Mesodermal cell (in vitro differentiated cells): Measurements from ENCODE around the gene ABCB8.
"Not testable (repeated sequence)": the region's sequence is repeated elsewhere in the genome, so short reads cannot be mapped to it uniquely, and the experiment has no call there.

Experiments used
- H3K27ac ChIP-seq: 2 replicates; pipeline ENCODE4 v1.7.0; 2013; ENCODE audit warnings: mild to moderate bottlenecking, low read depth, low read length, moderate library complexity; ENCODE audit not compliant: severe bottlenecking
- H3K36me3 ChIP-seq: 2 replicates; pipeline ENCODE4 v1.7.1; 2013; ENCODE audit warnings: mild to moderate bottlenecking, low read length, moderate library complexity; ENCODE audit not compliant: control insufficient read depth, insufficient read depth
- H3K4me1 ChIP-seq: one replicate; pipeline ENCODE4 v1.7.1; 2013; ENCODE audit warnings: mild to moderate bottlenecking, low read length; ENCODE audit not compliant: insufficient read depth, control insufficient read depth, poor library complexity, severe bottlenecking
- H3K4me3 ChIP-seq: 2 replicates; pipeline ENCODE4 v1.7.0; 2013; ENCODE audit warnings: low read length, control low read depth, mild to moderate bottlenecking; ENCODE audit not compliant: insufficient read depth, poor library complexity, severe bottlenecking; ENCODE audit errors: extremely low read depth
- H3K9me3 ChIP-seq: 2 replicates; pipeline ENCODE4 v1.7.1; 2013; ENCODE audit warnings: mild to moderate bottlenecking, low read length, moderate library complexity; ENCODE audit not compliant: control insufficient read depth
- WGBS, 2 experiments: methylation state at CpG; one replicate each; pipeline ENCODE4 v1.1.5; 2013; ENCODE audit warnings: missing lambda C conversion rate in 2 of 2; ENCODE audit not compliant: insufficient coverage in 2 of 2; 5-methylcytosine and 5-hydroxymethylcytosine counted together

ABCB8 gene

GRCh38 chr7:151009327-151010036 is 18.8 kb upstream of the ABCB8 start:
- Histone ChIP-seq H3K4me3 (no peak overlapping the region), H3K27ac (no peak overlapping the region), H3K4me1 (peaks cover 48% of the 10 kb centered on the region), H3K9me3 (no peaks in the 10 kb centered on the region), H3K36me3 (peaks cover 4% of the 10 kb centered on the region)
- 83 to 85% methylated on average over 17 to 18 of the region's 22 CpGs for WGBS, 2 experiments

GRCh38 chr7:151010037-151010306 is 18.3 kb upstream of the ABCB8 start:
- Histone ChIP-seq H3K27ac (peak overlapping the region; percentile 67), H3K36me3 (peaks cover 6% of the 10 kb centered on the region), H3K9me3 (no peaks in the 10 kb centered on the region), H3K4me1 (peaks cover 48% of the 10 kb centered on the region), H3K4me3 (peak overlapping the region; percentile 30)
- 33 to 80% methylated on average over 2 to 4 of the region's 7 CpGs for WGBS, 2 experiments

GRCh38 chr7:151010307-151011096 is 17.7 kb upstream of the ABCB8 start:
- Histone ChIP-seq H3K27ac (peak overlapping the region; percentile 67), H3K9me3 (no peaks in the 10 kb centered on the region), H3K4me1 (peaks cover 48% of the 10 kb centered on the region), H3K4me3 (peak overlapping the region; percentile 30), H3K36me3 (peaks cover 7% of the 10 kb centered on the region)
- WGBS, 2 experiments = 28 to 32% methylated on average over 13 to 16 of the region's 18 CpGs

- WGBS, 2 experiments = 45% methylated on average over 1 of the region's 1 CpG; no CpG with 5 or more reads in 1 of the 2 experiments
- Histone ChIP-seq H3K36me3 (peaks cover 7% of the 10 kb centered on the region), H3K4me3 (peak overlapping the region; percentile 30), H3K9me3 (no peaks in the 10 kb centered on the region), H3K4me1 (peaks cover 48% of the 10 kb centered on the region), H3K27ac (peak overlapping the region; percentile 67)
These were observed 17.2 kb upstream of the ABCB8 start for GRCh38 chr7:151011097-151011409.

- not testable (repeated sequence) for H3K36me3 ChIP-seq, H3K9me3 ChIP-seq, H3K27ac ChIP-seq, H3K4me3 ChIP-seq
- WGBS, 2 experiments = 81 to 88% methylated on average over 7 to 10 of the region's 12 CpGs
- H3K4me1 ChIP-seq = peaks cover 48% of the 10 kb centered on the region
These were observed 16.6 kb upstream of the ABCB8 start for GRCh38 chr7:151011616-151012015.

- Histone ChIP-seq H3K27ac (no peak overlapping the region), H3K4me3 (no peak overlapping the region), H3K4me1 (peaks cover 45% of the 10 kb centered on the region), H3K36me3 (peaks cover 7% of the 10 kb centered on the region), H3K9me3 (no peaks in the 10 kb centered on the region)
- 82 to 84% methylated on average over 3 to 5 of the region's 6 CpGs for WGBS, 2 experiments
These were observed 16.1 kb upstream of the ABCB8 start for GRCh38 chr7:151012031-151012692.

- WGBS, 2 experiments = 49 to 50% methylated on average over 20 to 23 of the region's 23 CpGs
- no peak overlapping the region for H3K4me3 ChIP-seq
- no peak overlapping the region for H3K27ac ChIP-seq
- H3K9me3 ChIP-seq = no peaks in the 10 kb centered on the region
- H3K4me1 ChIP-seq = peaks cover 37% of the 10 kb centered on the region
- H3K36me3 ChIP-seq = peaks cover 7% of the 10 kb centered on the region
These were observed 15.3 kb upstream of the ABCB8 start for GRCh38 chr7:151012911-151013347.

GRCh38 chr7:151013356-151013732 is 14.9 kb upstream of the ABCB8 start:
- H3K9me3 ChIP-seq = no peaks in the 10 kb centered on the region
- H3K4me3 ChIP-seq = no peak overlapping the region
- peaks cover 33% of the 10 kb centered on the region for H3K4me1 ChIP-seq
- no peak overlapping the region for H3K27ac ChIP-seq
- H3K36me3 ChIP-seq = peaks cover 7% of the 10 kb centered on the region
- 77% methylated on average over 13 to 21 of the region's 26 CpGs for WGBS, 2 experiments

- WGBS, 2 experiments = 80 to 84% methylated on average over 47 to 52 of the region's 55 CpGs
- peaks cover 33% of the 10 kb centered on the region for H3K4me1 ChIP-seq
- H3K27ac ChIP-seq = no peak overlapping the region
- peaks cover 7% of the 10 kb centered on the region for H3K36me3 ChIP-seq
- no peak overlapping the region for H3K4me3 ChIP-seq
- H3K9me3 ChIP-seq = no peaks in the 10 kb centered on the region
These were observed 14.3 kb upstream of the ABCB8 start for GRCh38 chr7:151013733-151014497.

GRCh38 chr7:151014950-151015349 is 13.3 kb upstream of the ABCB8 start:
- H3K4me1 ChIP-seq = peaks cover 35% of the 10 kb centered on the region
- no peak overlapping the region for H3K4me3 ChIP-seq
- no peak overlapping the region for H3K27ac ChIP-seq
- no peaks in the 10 kb centered on the region for H3K9me3 ChIP-seq
- WGBS, 2 experiments = 95 to 96% methylated on average over 8 of the region's 8 CpGs
- peaks cover 7% of the 10 kb centered on the region for H3K36me3 ChIP-seq
